Caco-2 (cell line): Measurements from ENCODE around the gene ADCY5. TPM values are rescaled to one million over a fixed set of nuclear protein-coding genes. Genes with fewer than 3 reads are reported as not detected.

ENCODE experiments used
- BruUV-seq: library from RNA; stranded (reverse); fragments of 400-500 nt; replicated peaks from 2 replicates; lab custom pipeline; 2021; lab: Mats Ljungman, UMichigan
- CTCF ChIA-PET: fragments of 300-600 bp; sonication (Branson Sonifier 250); formaldehyde crosslinking; loops from one replicate; lab custom pipeline; 2022; ENCODE audit warnings: antibody characterized with exemption; lab: Charles Lee
- POLR2A ChIA-PET: fragments of 300-600 bp; sonication (Branson Sonifier 250); formaldehyde crosslinking; loops from one replicate; lab custom pipeline; 2022; ENCODE audit warnings: antibody characterized with exemption; lab: Charles Lee
- DNase-seq, 2 experiments: peaks; one replicate each; pipeline versions ENCODE4 v3.0.0 to v3.0.0-alpha.2; 2020 to 2022
- H3K27me3 ChIP-seq: replicated peaks from 2 replicates; pipeline ENCODE4 v1.6.0; 2011; ENCODE audit warnings: low read length; ENCODE audit not compliant: control insufficient read depth, insufficient read depth
- H3K36me3 ChIP-seq: 2 replicates; pipeline ENCODE4 v1.5.1; 2011; ENCODE audit warnings: low read length; ENCODE audit not compliant: control insufficient read depth, insufficient read depth
- H3K4me1 ChIP-seq: fragments of 250-450 bp; sonication (Bioruptor Pico); 2 replicates; pipeline ENCODE4 v1.5.1; 2020; ENCODE audit warnings: mild to moderate bottlenecking
- H3K4me3 ChIP-seq: 2 replicates; pipeline ENCODE4 v1.5.1; 2011; ENCODE audit warnings: low read depth, mild to moderate bottlenecking, control low read depth, low read length
- H3K9me3 ChIP-seq: fragments of 250-450 bp; sonication (Bioruptor Pico); 2 replicates; pipeline ENCODE4 v1.5.1; 2020; ENCODE audit warnings: mild to moderate bottlenecking, moderate library complexity
- H3K27ac Mint-ChIP-seq: one replicate; pipeline ENCODE4 v1.8.0; 2022; ENCODE audit warnings: mixed read lengths; ENCODE audit not compliant: unreplicated experiment
- H3K27me3 Mint-ChIP-seq: one replicate; pipeline ENCODE4 v1.8.0; 2022; ENCODE audit warnings: mixed read lengths; ENCODE audit not compliant: insufficient read depth, unreplicated experiment
- H3K36me3 Mint-ChIP-seq: one replicate; pipeline ENCODE4 v1.8.0; 2022; ENCODE audit warnings: mild to moderate bottlenecking, mixed read lengths; ENCODE audit not compliant: insufficient read depth, unreplicated experiment
- H3K4me1 Mint-ChIP-seq: one replicate; pipeline ENCODE4 v1.8.0; 2022; ENCODE audit warnings: low read depth, mixed read lengths; ENCODE audit not compliant: unreplicated experiment
- H3K4me3 Mint-ChIP-seq: one replicate; pipeline ENCODE4 v1.8.0; 2022; ENCODE audit warnings: mild to moderate bottlenecking, moderate library complexity, mixed read lengths; ENCODE audit not compliant: unreplicated experiment
- H3K9me3 Mint-ChIP-seq: one replicate; pipeline ENCODE4 v1.8.0; 2022; ENCODE audit warnings: mixed read lengths; ENCODE audit not compliant: unreplicated experiment
- CTCF ChIP-seq, 2 experiments: fragments of 200-600 bp in 1 of 2; IDR thresholded peaks; 1 replicate in 1 of 2; 2 replicates in 1 of 2; pipeline versions ENCODE4 v1.5.1 to v1.8.0; 2011 to 2022; ENCODE audit warnings: antibody characterized with exemption in 1 of 2, control low read depth in 1 of 2, inconsistent platforms in 1 of 2, low read depth in 1 of 2, low read length in 1 of 2, mild to moderate bottlenecking in 1 of 2, moderate library complexity in 1 of 2; ENCODE audit not compliant: insufficient read depth in 1 of 2, severe bottlenecking in 1 of 2, unreplicated experiment in 1 of 2
- intact Hi-C: fragments of 100-400 bp; cut with micrococcal nuclease; formaldehyde crosslinking; loops from one replicate; pipeline ENCODE4 v1.10.0; 2022; ENCODE audit not compliant: unreplicated experiment
- total RNA-seq: library from RNA; stranded (reverse); gene quantifications from 2 replicates; pipeline ENCODE4 v1.2.3, GENCODE V29; 2022

The ADCY5 gene
- total RNA-seq, 1 experiment from 2014 or later, result 0.91 TPM

GRCh38 chr3:123286308-123287023 lies 162.4 kb downstream of the ADCY5 start:
- peak; percentile 67 to 77 for DNase-seq
- Mint-ChIP-seq H3K36me3 (no peaks in the 10 kb centered on the region), H3K4me1 (no peaks in the 10 kb centered on the region), H3K4me3 (no peak overlapping the region), H3K9me3 (no peaks in the 10 kb centered on the region), H3K27me3 (peaks cover 3% of the 10 kb centered on the region), H3K27ac (no peak overlapping the region)
- H3K27me3 ChIP-seq, result no peaks in the 10 kb centered on the region
- no peak overlapping the region for H3K4me3 ChIP-seq
- ChIA-PET CTCF (interaction anchor here (1.2 kb wide), 1 partner anchor 21 kb away, joined by 4 read pairs; no protein-coding TSS in a partner anchor), POLR2A (no interaction called here)
- no peaks in the 10 kb centered on the region for H3K36me3 ChIP-seq
- no TSS peak for BruUV-seq
- no peaks in the 10 kb centered on the region for H3K4me1 ChIP-seq
- no peaks in the 10 kb centered on the region for H3K9me3 ChIP-seq
- intact Hi-C loops, result no loop called here
- peak; percentile 62 to 94 for TF ChIP-seq CTCF (IDR thresholded peaks at IDR 0.05; ENCODE audit: insufficient read depth in 1 of 2, low read depth in 1 of 2, low read length in 1 of 2, severe bottlenecking in 1 of 2, unreplicated experiment in 1 of 2)

DNA sequence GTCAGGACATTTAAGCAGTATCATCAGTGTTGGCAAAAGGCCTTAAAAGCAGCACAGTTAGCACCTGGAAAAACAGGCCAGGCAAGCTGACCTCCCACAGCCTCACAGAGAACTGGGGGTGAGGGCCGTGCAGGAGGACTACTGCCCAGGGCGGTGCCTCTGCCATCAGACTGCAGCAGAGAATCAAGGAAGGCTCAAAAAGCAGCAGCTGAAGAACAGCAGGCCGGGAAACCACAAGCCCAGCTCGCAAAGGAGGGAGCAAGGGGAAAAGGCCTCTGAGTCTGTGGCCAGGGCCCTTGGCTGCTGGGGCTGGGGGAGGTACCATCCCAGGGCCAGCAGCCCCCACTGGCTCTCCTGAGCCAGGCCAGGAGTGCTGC lies 163.0 kb downstream of the ADCY5 start:
- no peak for TF ChIP-seq CTCF (IDR thresholded peaks at IDR 0.05; ENCODE audit: insufficient read depth in 1 of 2, low read depth in 1 of 2, low read length in 1 of 2, severe bottlenecking in 1 of 2, unreplicated experiment in 1 of 2)
- H3K27me3 ChIP-seq, result no peaks in the 10 kb centered on the region
- H3K36me3 Mint-ChIP-seq, result no peaks in the 10 kb centered on the region
- intact Hi-C loops, result no loop called here
- no peak overlapping the region for H3K4me3 ChIP-seq
- H3K4me3 Mint-ChIP-seq, result no peak overlapping the region
- no peaks in the 10 kb centered on the region for H3K36me3 ChIP-seq
- CTCF ChIA-PET, result interaction anchor here (0.8 to 1.2 kb wide), 2 partner anchors 9 to 21 kb away, joined by 4 read pairs; no protein-coding TSS in a partner anchor
- no peaks in the 10 kb centered on the region for H3K9me3 ChIP-seq
- H3K27ac Mint-ChIP-seq, result no peak overlapping the region
- no peaks in the 10 kb centered on the region for H3K9me3 Mint-ChIP-seq
- DNase-seq, result no peak
- POLR2A ChIA-PET, result no interaction called here
- no peaks in the 10 kb centered on the region for H3K4me1 ChIP-seq
- no peaks in the 10 kb centered on the region for H3K4me1 Mint-ChIP-seq
- no TSS peak for BruUV-seq
- H3K27me3 Mint-ChIP-seq, result peaks cover 3% of the 10 kb centered on the region

DNA sequence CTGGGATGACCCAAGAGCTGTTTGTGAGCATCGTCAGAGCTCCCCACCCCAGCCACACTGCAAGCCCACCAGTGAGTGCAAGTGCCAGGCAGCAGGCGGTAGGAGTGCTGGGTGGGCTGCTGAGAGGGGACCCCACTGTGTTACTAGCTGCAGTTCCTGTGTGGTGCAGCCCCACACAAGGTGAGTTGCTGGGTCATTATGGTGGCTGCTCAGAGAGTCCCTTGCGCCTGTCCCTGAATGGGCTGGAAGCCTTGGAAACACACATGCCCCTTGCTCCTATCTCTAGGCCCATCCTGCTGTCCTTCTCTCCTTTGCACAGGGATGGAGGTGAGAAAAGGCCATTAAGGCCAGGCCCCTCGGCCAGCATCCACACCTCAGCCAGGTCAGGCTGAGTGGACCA lies 163.4 kb downstream of the ADCY5 start:
- H3K36me3 Mint-ChIP-seq, result no peaks in the 10 kb centered on the region
- no TSS peak for BruUV-seq
- no peak for TF ChIP-seq CTCF (IDR thresholded peaks at IDR 0.05; ENCODE audit: insufficient read depth in 1 of 2, low read depth in 1 of 2, low read length in 1 of 2, severe bottlenecking in 1 of 2, unreplicated experiment in 1 of 2)
- CTCF ChIA-PET, result interaction anchor here (0.6 to 1.2 kb wide), 3 partner anchors 10 to 22 kb away, joined by 4 to 10 read pairs (median 4); no protein-coding TSS in a partner anchor
- no peaks in the 10 kb centered on the region for H3K9me3 Mint-ChIP-seq
- no peak for DNase-seq
- POLR2A ChIA-PET, result no interaction called here
- intact Hi-C loops, result no loop called here
- H3K4me1 Mint-ChIP-seq, result no peaks in the 10 kb centered on the region
- peaks cover 3% of the 10 kb centered on the region for H3K27me3 Mint-ChIP-seq
- Histone ChIP-seq H3K27me3 (no peaks in the 10 kb centered on the region), H3K36me3 (no peaks in the 10 kb centered on the region), H3K4me1 (no peaks in the 10 kb centered on the region), H3K9me3 (no peaks in the 10 kb centered on the region), H3K4me3 (no peak overlapping the region)
- no peak overlapping the region for H3K27ac Mint-ChIP-seq
- H3K4me3 Mint-ChIP-seq, result no peak overlapping the region
